Breast epithelium (tissue), 4 donors: ENCODE results near the gene MEX3D. TPM values are rescaled to one million over a fixed set of nuclear protein-coding genes. Genes with fewer than 3 reads are reported as not detected.
A peak's percentile ranks its signal among the peaks of the same experiment; 100 is the strongest.

Experiments
- DNase-seq, 2 donors: peaks; one replicate each; pipeline ENCODE4 v3.0.0-alpha.2; 2019; ENCODE audit warnings: low spot score in 2 of 2
- H3K27ac ChIP-seq, 2 donors: fragments of 200-600 bp; sonication (generic) in 1 of 2; one replicate each; pipeline ENCODE4 v1.5.1; 2016 to 2019; ENCODE audit warnings: mild to moderate bottlenecking in 1 of 2
- H3K27me3 ChIP-seq, 2 donors: fragments of 200-600 bp; sonication (generic) in 1 of 2; one replicate each; pipeline versions ENCODE4 v1.5.1 to v1.6.0; 2017 to 2019; ENCODE audit warnings: control low read depth in 1 of 2, mild to moderate bottlenecking in 1 of 2
- H3K36me3 ChIP-seq: fragments of 200-600 bp; one replicate; pipeline ENCODE4 v1.5.1; 2019
- H3K4me1 ChIP-seq, 2 donors: fragments of 200-600 bp; sonication (generic); one replicate each; pipeline ENCODE4 v1.5.1; 2016 to 2019; ENCODE audit warnings: control low read depth in 1 of 2
- H3K4me3 ChIP-seq, 3 donors: fragments of 200-600 bp; sonication (generic); 1 replicate in 2 of 3; 2 replicates in 1 of 3; pipeline ENCODE4 v1.5.1; 2016 to 2019; ENCODE audit warnings: mild to moderate bottlenecking in 3 of 3, moderate library complexity in 2 of 3
- H3K9me3 ChIP-seq, 2 donors: fragments of 200-600 bp; sonication (generic) in 1 of 2; one replicate each; pipeline ENCODE4 v1.5.1; 2016 to 2019; ENCODE audit warnings: control low read depth in 1 of 2
- POLR2A ChIP-seq: fragments of 450-650 bp; IDR thresholded peaks from one replicate; pipeline ENCODE4 v1.6.1; 2016; ENCODE audit warnings: antibody characterized with exemption, mild to moderate bottlenecking, moderate library complexity
- POLR2AphosphoS5 ChIP-seq, 3 donors: sonication (generic); formaldehyde crosslinking; IDR thresholded peaks; one replicate each; pipeline ENCODE4 v1.6.1; 2017; ENCODE audit warnings: antibody characterized with exemption in 3 of 3
- intact Hi-C: fragments of 100-400 bp; cut with DNase I; formaldehyde crosslinking; loops from one replicate; pipeline ENCODE4 v1.15.1; 2023; ENCODE audit warnings: low total_unique reads
- total RNA-seq, 3 donors: library from RNA; depleted of rRNA; stranded (reverse); fragments of >200 nt; gene quantifications; one replicate each; pipeline ENCODE4 v1.1.0, GENCODE V29; 2016
- TF ChIP-seq, protein P1 (sequence below), 3 donors: fragments of 450-650 bp; IDR thresholded peaks; one replicate each; pipeline ENCODE4 v1.5.1; 2016 to 2017; ENCODE audit warnings: antibody characterized with exemption in 3 of 3, mild to moderate bottlenecking in 3 of 3, moderate library complexity in 3 of 3

Gene MEX3D
- total RNA-seq, 3 donors from 2014 or later, result 12.5 to 14.3 (median 12.6) TPM

DNA sequence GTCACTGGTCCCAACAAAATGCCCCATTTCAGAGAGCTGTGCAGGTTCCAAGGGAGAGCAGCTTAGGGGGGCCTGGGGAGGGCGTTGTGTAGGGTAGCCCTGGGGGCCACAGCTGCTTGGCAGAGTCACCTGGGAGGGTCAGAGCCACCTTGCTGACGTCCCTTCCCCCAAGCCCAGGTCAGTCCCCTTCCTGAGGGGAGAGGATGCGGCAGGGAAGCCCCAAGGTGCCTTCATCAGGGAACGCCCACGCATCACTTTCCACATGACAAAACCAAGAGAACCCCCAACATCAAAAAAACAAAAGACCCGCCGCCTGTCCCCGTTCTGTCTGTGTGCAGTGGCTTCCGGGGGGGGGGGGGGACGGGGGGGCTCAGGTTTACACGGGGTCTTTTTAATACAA, 42.5 kb upstream of the MEX3D start:
- no peak overlapping the region for H3K27ac ChIP-seq
- intact Hi-C loops, result no loop called here
- TF ChIP-seq POLR2AphosphoS5 (IDR thresholded peaks at IDR 0.05), result no peak
- TF ChIP-seq, protein P1, sequence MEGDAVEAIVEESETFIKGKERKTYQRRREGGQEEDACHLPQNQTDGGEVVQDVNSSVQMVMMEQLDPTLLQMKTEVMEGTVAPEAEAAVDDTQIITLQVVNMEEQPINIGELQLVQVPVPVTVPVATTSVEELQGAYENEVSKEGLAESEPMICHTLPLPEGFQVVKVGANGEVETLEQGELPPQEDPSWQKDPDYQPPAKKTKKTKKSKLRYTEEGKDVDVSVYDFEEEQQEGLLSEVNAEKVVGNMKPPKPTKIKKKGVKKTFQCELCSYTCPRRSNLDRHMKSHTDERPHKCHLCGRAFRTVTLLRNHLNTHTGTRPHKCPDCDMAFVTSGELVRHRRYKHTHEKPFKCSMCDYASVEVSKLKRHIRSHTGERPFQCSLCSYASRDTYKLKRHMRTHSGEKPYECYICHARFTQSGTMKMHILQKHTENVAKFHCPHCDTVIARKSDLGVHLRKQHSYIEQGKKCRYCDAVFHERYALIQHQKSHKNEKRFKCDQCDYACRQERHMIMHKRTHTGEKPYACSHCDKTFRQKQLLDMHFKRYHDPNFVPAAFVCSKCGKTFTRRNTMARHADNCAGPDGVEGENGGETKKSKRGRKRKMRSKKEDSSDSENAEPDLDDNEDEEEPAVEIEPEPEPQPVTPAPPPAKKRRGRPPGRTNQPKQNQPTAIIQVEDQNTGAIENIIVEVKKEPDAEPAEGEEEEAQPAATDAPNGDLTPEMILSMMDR (IDR thresholded peaks at IDR 0.05), result no peak
- no peak for TF ChIP-seq POLR2A
- no peak overlapping the region for H3K4me3 ChIP-seq
- no peak for DNase-seq
- H3K36me3 ChIP-seq, result peaks cover 10% of the 10 kb centered on the region
- H3K4me1 ChIP-seq, result peaks cover 0 to 5% of the 10 kb centered on the region in 2 donors
- H3K9me3 ChIP-seq, result no peaks in the 10 kb centered on the region
- H3K27me3 ChIP-seq, result no peaks in the 10 kb centered on the region

DNA sequence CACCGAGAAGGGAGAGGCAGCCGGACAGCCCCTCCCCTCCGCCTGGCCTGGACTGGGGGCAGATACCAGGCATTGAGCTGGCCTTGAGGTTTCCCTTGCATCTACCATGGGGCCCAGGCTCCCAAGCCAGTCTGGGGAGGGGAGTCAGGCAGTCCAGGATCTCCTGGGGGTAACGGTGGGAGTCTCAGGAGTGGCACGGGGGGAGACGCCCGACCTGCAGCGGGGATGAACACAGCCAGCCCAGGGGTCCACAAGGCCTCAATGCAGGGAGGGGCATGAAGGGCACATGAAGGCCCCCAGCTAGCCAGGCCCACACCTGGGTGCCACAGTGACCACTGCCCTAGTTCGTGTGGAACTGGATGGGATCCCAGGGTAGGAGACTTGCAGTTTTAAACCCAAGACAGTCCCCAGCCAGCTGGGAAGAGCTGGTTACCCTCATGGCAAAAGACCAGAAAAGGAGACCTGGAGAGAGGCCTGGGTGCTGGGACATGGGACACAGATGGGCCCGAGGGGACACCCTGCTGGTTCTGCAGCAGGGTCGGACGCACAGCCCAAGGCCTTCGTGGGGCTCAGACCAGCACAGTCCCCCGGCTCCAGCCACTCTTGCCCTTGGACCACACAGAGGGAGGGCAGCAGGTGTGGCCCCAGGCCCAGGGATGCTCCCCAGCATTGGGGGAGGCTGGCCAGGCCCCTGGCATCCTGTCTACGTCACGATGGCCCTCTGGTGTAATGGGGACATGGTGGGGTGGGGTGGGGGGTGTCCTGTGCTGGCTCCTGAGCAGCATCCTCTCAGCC, 41.8 kb upstream of the MEX3D start:
- H3K4me1 ChIP-seq, result peaks cover 0 to 5% of the 10 kb centered on the region in 2 donors
- no peak overlapping the region for H3K4me3 ChIP-seq
- TF ChIP-seq POLR2A (no peak), POLR2AphosphoS5 (IDR thresholded peaks at IDR 0.05) (no peak)
- TF ChIP-seq, protein P1 (IDR thresholded peaks at IDR 0.05), result no peak
- no peak for DNase-seq
- no peak overlapping the region for H3K27ac ChIP-seq
- peaks cover 3% of the 10 kb centered on the region for H3K36me3 ChIP-seq
- intact Hi-C loops, result no loop called here
- no peaks in the 10 kb centered on the region for H3K9me3 ChIP-seq
- no peaks in the 10 kb centered on the region for H3K27me3 ChIP-seq

DNA sequence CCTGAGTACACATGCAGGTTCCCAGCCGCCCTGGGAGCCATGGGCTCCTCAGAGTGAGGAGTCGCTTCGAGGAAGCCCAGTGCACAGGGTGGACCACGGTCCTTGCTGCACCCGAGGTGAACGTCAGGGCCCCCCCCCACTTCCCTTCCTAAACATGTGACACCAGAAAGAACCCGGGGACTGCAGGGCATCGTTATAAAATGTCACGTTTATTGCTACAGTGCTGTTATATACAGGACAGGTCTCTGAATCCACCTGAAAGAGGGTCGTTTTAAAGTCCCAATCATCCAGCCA, 40.9 kb upstream of the MEX3D start:
- no peak overlapping the region for H3K4me3 ChIP-seq
- H3K4me1 ChIP-seq, result peaks cover 0 to 10% of the 10 kb centered on the region in 2 donors
- H3K27ac ChIP-seq, result no peak overlapping the region
- no peaks in the 10 kb centered on the region for H3K36me3 ChIP-seq
- TF ChIP-seq POLR2AphosphoS5 (IDR thresholded peaks at IDR 0.05), result no peak
- TF ChIP-seq, protein P1 (IDR thresholded peaks at IDR 0.05), result no peak
- no peak for TF ChIP-seq POLR2A
- no peaks in the 10 kb centered on the region for H3K9me3 ChIP-seq
- intact Hi-C loops, result no loop called here
- H3K27me3 ChIP-seq, result no peaks in the 10 kb centered on the region
- DNase-seq, result no peak

DNA sequence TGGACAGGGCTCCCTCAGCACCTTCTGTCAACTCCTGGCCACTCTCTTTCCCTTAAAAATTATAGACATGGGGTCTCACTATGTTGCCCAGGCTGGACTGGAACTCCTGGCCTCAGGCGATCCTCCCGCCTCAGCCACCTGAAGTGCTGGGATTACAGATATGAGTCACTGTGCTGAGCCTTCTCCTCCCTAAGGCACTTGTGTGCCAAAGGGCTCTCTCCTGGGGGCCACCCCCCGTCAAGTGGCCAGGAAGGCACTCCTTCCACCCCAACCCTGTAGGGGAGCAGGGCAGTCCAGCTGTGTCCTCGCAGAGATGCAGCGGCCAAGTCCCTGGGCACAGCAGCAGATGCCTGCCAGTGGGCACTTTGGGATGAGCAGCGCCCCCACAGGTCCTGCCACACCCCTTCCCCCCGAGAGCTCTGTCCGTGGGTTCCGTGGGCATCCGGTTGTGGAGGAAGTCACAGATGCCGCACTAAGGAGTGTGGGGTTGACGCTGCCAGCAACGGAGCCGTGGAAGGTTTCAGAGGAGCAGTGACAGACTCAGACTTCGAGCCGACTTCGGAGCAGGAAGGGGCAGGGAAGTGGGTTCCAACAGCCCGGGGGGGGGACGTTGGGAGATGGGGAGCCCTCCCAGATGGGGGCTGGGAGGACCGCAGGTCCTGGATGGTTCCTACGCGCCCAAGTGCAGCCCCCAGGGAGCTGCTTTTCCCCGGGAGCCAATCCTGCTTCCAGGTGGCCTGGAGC, 40.4 kb upstream of the MEX3D start:
- no peak for DNase-seq
- Histone ChIP-seq H3K36me3 (no peaks in the 10 kb centered on the region), H3K9me3 (no peaks in the 10 kb centered on the region), H3K4me1 (peaks cover 0 to 15% of the 10 kb centered on the region in 2 donors), H3K4me3 (no peak overlapping the region), H3K27me3 (no peaks in the 10 kb centered on the region), H3K27ac (no peak overlapping the region)
- TF ChIP-seq POLR2A, result no peak
- TF ChIP-seq, protein P1 (IDR thresholded peaks at IDR 0.05), result no peak
- no peak for TF ChIP-seq POLR2AphosphoS5 (IDR thresholded peaks at IDR 0.05)
- intact Hi-C loops, result no loop called here

DNA sequence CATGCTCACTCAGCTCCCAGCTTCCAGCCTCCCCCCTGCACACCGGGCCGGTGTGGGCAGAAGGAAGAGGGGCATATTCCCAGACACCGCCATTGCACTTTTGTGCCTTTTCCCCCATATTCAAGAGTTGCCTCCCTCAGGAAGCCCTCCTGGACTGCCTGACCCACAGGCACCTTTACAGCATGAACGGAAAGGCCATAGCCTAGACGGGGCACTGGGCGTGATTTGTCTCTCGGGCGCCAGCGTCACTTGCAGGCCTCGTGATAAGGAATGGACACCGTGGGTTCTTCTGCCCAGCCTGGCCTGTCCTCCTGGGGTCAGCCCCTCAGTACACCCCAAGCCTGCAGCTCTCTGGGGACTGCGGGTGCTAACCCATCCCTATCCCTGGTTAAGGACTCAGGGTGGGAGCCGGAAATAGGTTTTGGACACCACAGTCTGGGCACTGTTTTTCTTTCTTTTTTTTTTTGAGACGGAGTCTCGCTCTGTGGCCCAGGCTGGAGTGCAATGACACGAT, 38.1 kb upstream of the MEX3D start:
- Histone ChIP-seq H3K9me3 (no peaks in the 10 kb centered on the region), H3K36me3 (no peaks in the 10 kb centered on the region), H3K4me1 (peaks cover 0 to 17% of the 10 kb centered on the region in 2 donors), H3K27me3 (no peaks in the 10 kb centered on the region), H3K27ac (peak overlapping the region; percentile 89 to 91), H3K4me3 (peak overlapping the region; percentile 84 to 96 (median 92))
- DNase-seq, result no peak
- TF ChIP-seq POLR2A (no peak), POLR2AphosphoS5 (IDR thresholded peaks at IDR 0.05) (no peak)
- TF ChIP-seq, protein P1 (IDR thresholded peaks at IDR 0.05), result no peak
- intact Hi-C loops, result no loop called here
